ENCODE data around the gene ADORA2B. TPM values are rescaled to one million over a fixed set of nuclear protein-coding genes. Genes with fewer than 3 reads are reported as not detected.
"Not testable (repeated sequence)": the region's sequence is repeated elsewhere in the genome, so short reads cannot be mapped to it uniquely, and the experiment has no call there.

Gene ADORA2B
- total RNA-seq, 1 donor = 19.3 TPM

DNA sequence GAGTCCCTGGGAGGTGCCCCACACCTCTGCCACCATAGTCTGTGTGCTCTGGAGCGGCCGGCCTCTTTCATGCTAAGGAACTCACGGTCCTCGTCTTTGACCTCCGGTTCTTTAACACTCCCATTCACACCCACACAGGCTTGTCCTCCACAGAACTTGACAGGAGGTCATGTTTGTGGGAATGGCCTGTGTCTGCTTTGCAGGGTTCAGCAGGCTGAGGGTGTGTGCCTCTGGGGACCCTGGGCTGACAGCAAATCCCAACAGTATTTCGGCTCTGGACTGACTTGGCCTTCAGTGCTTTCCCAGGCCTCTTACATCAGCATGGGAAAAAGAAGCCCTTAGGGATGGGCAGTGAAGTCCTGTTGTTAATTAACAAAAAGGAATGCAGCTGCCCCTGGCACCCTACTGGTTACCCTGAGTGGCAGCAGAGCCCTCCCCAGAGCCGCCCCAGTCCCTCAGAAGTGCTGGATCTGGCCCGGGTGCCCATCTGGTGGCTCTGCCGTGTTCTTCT, 35.4 kb upstream of the ADORA2B start:
- TF ChIP-seq, protein P1, sequence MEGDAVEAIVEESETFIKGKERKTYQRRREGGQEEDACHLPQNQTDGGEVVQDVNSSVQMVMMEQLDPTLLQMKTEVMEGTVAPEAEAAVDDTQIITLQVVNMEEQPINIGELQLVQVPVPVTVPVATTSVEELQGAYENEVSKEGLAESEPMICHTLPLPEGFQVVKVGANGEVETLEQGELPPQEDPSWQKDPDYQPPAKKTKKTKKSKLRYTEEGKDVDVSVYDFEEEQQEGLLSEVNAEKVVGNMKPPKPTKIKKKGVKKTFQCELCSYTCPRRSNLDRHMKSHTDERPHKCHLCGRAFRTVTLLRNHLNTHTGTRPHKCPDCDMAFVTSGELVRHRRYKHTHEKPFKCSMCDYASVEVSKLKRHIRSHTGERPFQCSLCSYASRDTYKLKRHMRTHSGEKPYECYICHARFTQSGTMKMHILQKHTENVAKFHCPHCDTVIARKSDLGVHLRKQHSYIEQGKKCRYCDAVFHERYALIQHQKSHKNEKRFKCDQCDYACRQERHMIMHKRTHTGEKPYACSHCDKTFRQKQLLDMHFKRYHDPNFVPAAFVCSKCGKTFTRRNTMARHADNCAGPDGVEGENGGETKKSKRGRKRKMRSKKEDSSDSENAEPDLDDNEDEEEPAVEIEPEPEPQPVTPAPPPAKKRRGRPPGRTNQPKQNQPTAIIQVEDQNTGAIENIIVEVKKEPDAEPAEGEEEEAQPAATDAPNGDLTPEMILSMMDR (IDR thresholded peaks at IDR 0.05; ENCODE audit: insufficient read depth, low read length) = no peak
- no peak overlapping the region for H3K4me3 ChIP-seq (ENCODE audit: low read depth, low read length)
- DNase-seq (ENCODE audit: low read depth) = no peak

DNA sequence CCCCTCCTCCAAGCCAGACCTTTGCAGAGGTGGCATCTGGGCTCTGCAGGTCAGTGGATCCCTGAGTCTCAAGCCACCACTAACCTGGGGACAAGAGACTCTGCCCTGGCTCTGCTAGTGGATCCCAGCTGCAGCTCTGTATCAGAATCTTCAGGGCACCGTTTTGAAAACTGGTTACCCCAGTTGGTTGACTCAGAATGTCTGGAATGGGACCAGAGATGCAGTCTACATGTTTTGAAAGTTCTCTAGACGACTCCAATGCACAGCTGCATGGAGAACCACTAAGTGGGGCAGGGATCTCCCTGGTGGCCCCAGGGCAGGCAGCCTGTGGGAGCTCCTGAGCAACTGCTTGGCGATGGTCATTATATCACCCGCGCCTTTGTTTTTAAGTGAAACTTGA, 34.1 kb upstream of the ADORA2B start:
- DNase-seq (ENCODE audit: low read depth) = no peak
- no peak overlapping the region for H3K4me3 ChIP-seq (ENCODE audit: low read depth, low read length)
- TF ChIP-seq, protein P1 (IDR thresholded peaks at IDR 0.05; ENCODE audit: insufficient read depth, low read length) = no peak

DNA sequence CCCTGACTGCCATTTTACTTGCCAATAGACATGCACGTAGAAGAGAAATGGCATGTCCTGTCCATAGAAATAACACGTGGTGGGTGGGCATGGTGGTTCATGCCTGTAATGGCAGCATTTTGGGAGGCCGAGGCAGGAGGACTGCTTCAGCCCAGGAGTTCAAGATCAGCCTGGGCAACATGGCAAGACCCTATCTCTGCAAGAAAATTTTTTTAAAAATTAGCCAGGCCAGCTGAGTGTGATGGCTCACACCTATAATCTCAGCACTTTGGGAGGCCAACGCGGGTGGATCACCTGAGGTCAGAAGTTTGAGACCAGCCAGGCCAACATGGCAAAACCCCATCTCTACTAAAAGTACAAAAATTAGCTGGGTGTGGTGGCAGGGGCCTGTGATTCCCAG, 33.2 kb upstream of the ADORA2B start:
- H3K4me3 ChIP-seq (ENCODE audit: low read depth, low read length) = not testable (repeated sequence)

GRCh38 chr17:15912416-15912955, 32.4 kb upstream of the ADORA2B start:
- DNase-seq (ENCODE audit: low read depth) = no peak
- H3K4me3 ChIP-seq (ENCODE audit: low read depth, low read length) = no peak overlapping the region
- TF ChIP-seq, protein P1 (IDR thresholded peaks at IDR 0.05; ENCODE audit: insufficient read depth, low read length) = no peak

More for the DNA sequence above, 33.2 kb upstream of the ADORA2B start:
- DNase-seq (ENCODE audit: low read depth) = not testable (repeated sequence)

DNA sequence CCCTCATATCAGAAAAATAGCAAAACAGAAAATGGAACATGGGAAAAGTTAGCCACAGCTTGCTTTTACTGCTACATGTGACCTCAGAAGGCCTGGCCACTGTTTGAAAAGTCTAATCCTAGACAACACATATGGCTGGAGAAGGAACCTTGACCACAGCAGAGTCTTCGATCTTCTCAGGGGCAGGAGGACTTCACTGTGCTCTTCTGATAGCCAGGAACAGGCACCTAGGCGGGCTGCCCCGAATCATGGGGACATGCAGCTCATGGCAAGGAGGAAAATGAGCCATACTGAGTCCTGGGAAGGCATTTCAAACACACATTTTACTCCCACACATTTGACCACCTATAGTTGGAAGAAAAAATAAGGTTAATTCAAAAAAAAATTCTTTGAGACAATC, 31.1 kb upstream of the ADORA2B start:
- TF ChIP-seq, protein P1 (IDR thresholded peaks at IDR 0.05; ENCODE audit: insufficient read depth, low read length) = no peak
- H3K4me3 ChIP-seq (ENCODE audit: low read depth, low read length) = no peak overlapping the region
- DNase-seq (ENCODE audit: low read depth) = peak; percentile 40

DNA sequence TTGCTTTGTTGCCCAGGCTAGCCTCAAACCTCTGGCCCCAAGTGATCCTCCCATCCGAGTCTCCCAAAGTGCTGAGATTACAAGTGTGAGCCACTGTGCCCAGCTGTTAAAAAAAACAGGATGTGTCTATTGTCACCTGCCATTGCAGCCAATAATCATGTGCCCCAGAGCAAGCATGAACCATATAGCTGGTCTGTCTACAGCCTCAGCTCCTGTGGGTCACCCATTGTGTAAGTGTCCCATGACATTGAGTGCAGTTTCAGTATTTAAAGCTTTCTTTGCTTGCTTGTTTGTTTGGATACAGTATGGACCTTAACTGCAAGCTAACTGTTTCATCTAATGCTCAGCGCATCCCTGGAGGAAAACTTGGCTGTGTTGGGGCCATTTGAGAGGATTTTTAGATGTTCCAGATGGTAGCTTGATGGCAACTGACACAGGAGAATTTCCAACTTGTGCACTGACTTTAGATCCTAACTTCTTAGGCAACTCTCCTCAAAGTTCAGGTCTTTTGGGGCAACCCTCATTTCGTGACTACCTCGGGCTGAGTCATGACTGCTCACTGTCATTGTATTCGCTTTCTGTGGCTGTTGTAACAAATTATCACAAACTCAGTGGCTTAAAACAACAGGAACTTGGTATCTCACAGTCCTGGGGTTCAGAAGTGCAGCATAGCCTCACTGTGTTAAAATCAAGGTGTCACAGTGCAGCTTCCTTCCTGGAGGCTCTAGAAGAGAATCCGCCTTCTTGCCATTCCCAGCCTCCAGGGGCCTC, 30.3 kb upstream of the ADORA2B start:
- H3K4me3 ChIP-seq (ENCODE audit: low read depth, low read length) = no peak overlapping the region
- TF ChIP-seq, protein P1 (IDR thresholded peaks at IDR 0.05; ENCODE audit: insufficient read depth, low read length) = no peak
- DNase-seq (ENCODE audit: low read depth) = peak; percentile 60

- no peak for DNase-seq (ENCODE audit: low read depth)
- TF ChIP-seq, protein P1 (IDR thresholded peaks at IDR 0.05; ENCODE audit: insufficient read depth, low read length) = no peak
Observed at GRCh38 chr17:15915961-15916360, 29.0 kb upstream of the ADORA2B start.

More at GRCh38 chr17:15915961-15916360, 29.0 kb upstream of the ADORA2B start:
- no peak overlapping the region for H3K4me3 ChIP-seq (ENCODE audit: low read depth, low read length)
